Keratinocyte (primary cell): ENCODE measurements around the gene ANKRD62. TPM values are rescaled to one million over a fixed set of nuclear protein-coding genes. Genes with fewer than 3 reads are reported as not detected.

ENCODE experiments used
- DNase-seq: peaks from one replicate; pipeline ENCODE4 v3.0.0-alpha.2; 2011; ENCODE audit warnings: low read depth, missing footprints, low spot score
- FAIRE-seq: peaks from 2 replicates; lab custom pipeline; 2011; peaks lifted over from hg19 to GRCh38; lab: Jason Lieb, UNC
- H2AFZ ChIP-seq: 2 replicates; pipeline ENCODE4 v1.6.0; 2012; ENCODE audit warnings: low read length, control low read depth, inconsistent platforms; ENCODE audit not compliant: control insufficient read depth
- H3K27ac ChIP-seq: 2 replicates; pipeline ENCODE4 v1.5.1; 2011; ENCODE audit warnings: low read length; ENCODE audit not compliant: control insufficient read depth, insufficient read depth
- H3K27me3 ChIP-seq: 3 replicates; pipeline ENCODE4 v1.6.0; 2011; ENCODE audit warnings: low read length; ENCODE audit not compliant: control insufficient read depth, insufficient read depth; ENCODE audit errors: extremely low read depth
- H3K36me3 ChIP-seq, 2 experiments: 2 replicates in 1 of 2; 3 replicates in 1 of 2; pipeline ENCODE4 v1.5.1; 2011; ENCODE audit warnings: low read length in 2 of 2, mild to moderate bottlenecking in 1 of 2; ENCODE audit not compliant: control insufficient read depth in 2 of 2, insufficient read depth in 2 of 2; ENCODE audit errors: extremely low read depth in 1 of 2
- H3K4me1 ChIP-seq: 3 replicates; pipeline ENCODE4 v1.5.1; 2011; ENCODE audit warnings: low read length; ENCODE audit not compliant: control insufficient read depth, insufficient read depth; ENCODE audit errors: extremely low read depth
- H3K4me2 ChIP-seq: 3 replicates; pipeline ENCODE4 v1.6.0; 2011; ENCODE audit warnings: low read depth, low read length; ENCODE audit not compliant: control insufficient read depth, insufficient read depth; ENCODE audit errors: extremely low read depth
- H3K4me3 ChIP-seq, 3 experiments: fragments of 200-600 bp in 1 of 3; sonication (generic) in 1 of 3; 2 replicates in 2 of 3; 3 replicates in 1 of 3; pipeline ENCODE4 v1.5.1; 2011 to 2016; ENCODE audit warnings: low read length in 3 of 3, mild to moderate bottlenecking in 3 of 3, control low read depth in 2 of 3, inconsistent platforms in 1 of 3, low read depth in 1 of 3, mixed read lengths in 1 of 3, mixed run types in 1 of 3, moderate library complexity in 1 of 3; ENCODE audit not compliant: control insufficient read depth in 2 of 3, insufficient read depth in 2 of 3; ENCODE audit errors: extremely low read depth in 1 of 3
- H3K79me2 ChIP-seq: 2 replicates; pipeline ENCODE4 v1.6.0; 2012; ENCODE audit warnings: low read length; ENCODE audit not compliant: control insufficient read depth, insufficient read depth
- H3K9ac ChIP-seq: 3 replicates; pipeline ENCODE4 v1.6.0; 2011; ENCODE audit warnings: low read length; ENCODE audit not compliant: control insufficient read depth, insufficient read depth; ENCODE audit errors: extremely low read depth
- H3K9me1 ChIP-seq: 3 replicates; pipeline ENCODE4 v1.6.0; 2011; ENCODE audit warnings: low read length; ENCODE audit not compliant: control insufficient read depth, insufficient read depth; ENCODE audit errors: extremely low read depth
- H3K9me3 ChIP-seq: 2 replicates; pipeline ENCODE4 v1.5.1; 2012; ENCODE audit warnings: low read depth, low read length; ENCODE audit not compliant: control insufficient read depth
- H4K20me1 ChIP-seq: 3 replicates; pipeline ENCODE4 v1.6.0; 2011; ENCODE audit warnings: low read length; ENCODE audit not compliant: control insufficient read depth, insufficient read depth; ENCODE audit errors: extremely low read depth
- EZH2 ChIP-seq: IDR thresholded peaks from one replicate; pipeline ENCODE4 v1.6.1; 2012; ENCODE audit warnings: inconsistent platforms, mild to moderate bottlenecking, low read length, moderate library complexity
- dilution Hi-C: fragments of 300-500 bp; cut with MboI; formaldehyde crosslinking; loops from one replicate; pipeline ENCODE4 v1.7.0; 2020; ENCODE audit warnings: low sequenced_read_pairs; ENCODE audit not compliant: extremely low pct_ligation_motif_present
- polyA plus RNA-seq, 5 experiments: library from polyadenylated mRNA; depleted of rRNA in 3 of 5; stranded (reverse) in 3 of 5; stranded (forward) in 1 of 5; unstranded in 1 of 5; fragments of >200 nt; gene quantifications; 1 replicate in 1 of 5; 2 replicates in 3 of 5; 3 replicates in 1 of 5; pipeline versions ENCODE4 v1.2.1 to v1.2.3, GENCODE V29; 2011 to 2012; ENCODE audit warnings: missing spikeins in 2 of 5, low read depth in 1 of 5, low replicate concordance in 1 of 5
- TF ChIP-seq, protein P1 (sequence below), 3 experiments: IDR thresholded peaks in 1 of 3; conservative IDR thresholded peaks in 1 of 3; optimal IDR thresholded peaks in 1 of 3; 2 replicates in 2 of 3; 3 replicates in 1 of 3; pipeline versions ENCODE3 to v1.5.1; 2011; ENCODE audit warnings: low read length in 3 of 3, mild to moderate bottlenecking in 3 of 3, moderate library complexity in 2 of 3, control low read depth in 1 of 3, inconsistent platforms in 1 of 3; ENCODE audit not compliant: insufficient read depth in 2 of 3; ENCODE audit errors: extremely low read depth in 1 of 3

Gene ANKRD62
- polyA plus RNA-seq, 1 donor (not counting 4 experiments of a cell fraction or from before 2014, with no cell fraction given) = not detected

DNA sequence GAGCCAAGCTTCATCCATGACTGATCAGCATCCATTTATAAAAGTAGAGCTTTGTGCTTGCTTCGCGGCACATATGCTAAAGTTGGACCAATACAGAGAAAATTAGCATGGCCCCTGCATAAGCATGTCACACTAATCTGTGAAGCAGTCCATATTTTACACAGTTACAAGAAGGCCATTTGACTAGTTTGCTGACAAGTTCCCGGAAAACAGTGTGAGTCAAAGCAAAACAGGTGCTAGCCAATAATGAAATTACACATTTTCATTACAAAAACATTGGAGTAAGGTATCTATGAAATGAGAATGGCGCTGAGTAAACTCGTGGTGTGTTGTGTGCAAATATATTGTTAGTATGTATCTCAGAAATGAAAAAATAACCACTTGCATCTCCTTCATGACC, 4.7 kb downstream of the ANKRD62 start:
- no peak overlapping the region for H2AFZ ChIP-seq
- no peak for FAIRE-seq
- TF ChIP-seq, protein P1, sequence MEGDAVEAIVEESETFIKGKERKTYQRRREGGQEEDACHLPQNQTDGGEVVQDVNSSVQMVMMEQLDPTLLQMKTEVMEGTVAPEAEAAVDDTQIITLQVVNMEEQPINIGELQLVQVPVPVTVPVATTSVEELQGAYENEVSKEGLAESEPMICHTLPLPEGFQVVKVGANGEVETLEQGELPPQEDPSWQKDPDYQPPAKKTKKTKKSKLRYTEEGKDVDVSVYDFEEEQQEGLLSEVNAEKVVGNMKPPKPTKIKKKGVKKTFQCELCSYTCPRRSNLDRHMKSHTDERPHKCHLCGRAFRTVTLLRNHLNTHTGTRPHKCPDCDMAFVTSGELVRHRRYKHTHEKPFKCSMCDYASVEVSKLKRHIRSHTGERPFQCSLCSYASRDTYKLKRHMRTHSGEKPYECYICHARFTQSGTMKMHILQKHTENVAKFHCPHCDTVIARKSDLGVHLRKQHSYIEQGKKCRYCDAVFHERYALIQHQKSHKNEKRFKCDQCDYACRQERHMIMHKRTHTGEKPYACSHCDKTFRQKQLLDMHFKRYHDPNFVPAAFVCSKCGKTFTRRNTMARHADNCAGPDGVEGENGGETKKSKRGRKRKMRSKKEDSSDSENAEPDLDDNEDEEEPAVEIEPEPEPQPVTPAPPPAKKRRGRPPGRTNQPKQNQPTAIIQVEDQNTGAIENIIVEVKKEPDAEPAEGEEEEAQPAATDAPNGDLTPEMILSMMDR (optimal IDR thresholded peaks at IDR 0.05 in 1 of 3, IDR thresholded peaks at IDR 0.05 in 1 of 3, conservative IDR thresholded peaks at IDR 0.05 in 1 of 3; ENCODE audit: extremely low read depth in 1 of 3, insufficient read depth in 2 of 3, low read length in 3 of 3) = no peak
- no peak for TF ChIP-seq EZH2

DNA sequence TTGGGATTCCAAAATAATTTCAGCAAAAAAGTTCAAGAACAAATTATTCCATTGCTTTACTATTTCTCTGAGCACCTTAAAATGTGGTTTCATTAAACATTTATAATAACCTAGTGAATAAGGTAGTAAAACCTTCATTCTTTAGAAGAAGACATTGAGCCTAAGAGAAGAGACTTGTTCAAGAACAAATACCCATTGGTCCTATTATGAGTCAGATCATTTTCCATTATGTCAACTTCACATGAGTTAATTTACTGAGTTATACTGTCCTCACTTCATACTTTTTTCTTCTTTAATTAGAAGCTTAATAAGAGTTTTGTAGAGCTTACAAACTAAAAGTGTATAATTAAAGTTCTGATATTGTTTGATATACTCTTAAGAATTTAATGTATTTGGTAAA, 5.5 kb downstream of the ANKRD62 start:
- DNase-seq (no peak), FAIRE-seq (no peak)
- Histone ChIP-seq H3K9me1 (no peaks in the 10 kb centered on the region), H3K9ac (no peak overlapping the region), H3K4me3 (no peak overlapping the region), H3K79me2 (no peaks in the 10 kb centered on the region), H2AFZ (no peak overlapping the region), H3K4me2 (no peak overlapping the region), H3K9me3 (no peaks in the 10 kb centered on the region), H3K27ac (no peak overlapping the region), H3K27me3 (no peaks in the 10 kb centered on the region), H3K4me1 (no peaks in the 10 kb centered on the region), H4K20me1 (no peaks in the 10 kb centered on the region), H3K36me3 (no peaks in the 10 kb centered on the region)
- dilution Hi-C loops = no loop called here
- TF ChIP-seq, protein P1 (optimal IDR thresholded peaks at IDR 0.05 in 1 of 3, IDR thresholded peaks at IDR 0.05 in 1 of 3, conservative IDR thresholded peaks at IDR 0.05 in 1 of 3; ENCODE audit: extremely low read depth in 1 of 3, insufficient read depth in 2 of 3, low read length in 3 of 3) = no peak
- TF ChIP-seq EZH2 = no peak

More for the DNA sequence above, 4.7 kb downstream of the ANKRD62 start:
- Histone ChIP-seq H3K4me1 (no peaks in the 10 kb centered on the region), H3K36me3 (no peaks in the 10 kb centered on the region), H3K79me2 (no peaks in the 10 kb centered on the region), H3K9ac (no peak overlapping the region), H4K20me1 (no peaks in the 10 kb centered on the region), H3K4me3 (no peak overlapping the region), H3K27ac (no peak overlapping the region), H3K4me2 (no peak overlapping the region), H3K9me1 (no peaks in the 10 kb centered on the region), H3K9me3 (no peaks in the 10 kb centered on the region), H3K27me3 (no peaks in the 10 kb centered on the region)
- DNase-seq = no peak
- dilution Hi-C loops = no loop called here
